ENCODE results near the gene IL15RA.

- TF ChIP-seq CTCF (IDR thresholded peaks at IDR 0.05) (no peak), ZFX (IDR thresholded peaks at IDR 0.05; ENCODE audit: borderline replicate concordance) (no peak)
Measured at GRCh38 chr10:6020826-6021225, 43.5 kb upstream of the IL15RA start.
